ENCODE data around the gene GRM7.
A peak's percentile ranks its signal among the peaks of the same experiment; 100 is the strongest.

GRM7 gene

DNA sequence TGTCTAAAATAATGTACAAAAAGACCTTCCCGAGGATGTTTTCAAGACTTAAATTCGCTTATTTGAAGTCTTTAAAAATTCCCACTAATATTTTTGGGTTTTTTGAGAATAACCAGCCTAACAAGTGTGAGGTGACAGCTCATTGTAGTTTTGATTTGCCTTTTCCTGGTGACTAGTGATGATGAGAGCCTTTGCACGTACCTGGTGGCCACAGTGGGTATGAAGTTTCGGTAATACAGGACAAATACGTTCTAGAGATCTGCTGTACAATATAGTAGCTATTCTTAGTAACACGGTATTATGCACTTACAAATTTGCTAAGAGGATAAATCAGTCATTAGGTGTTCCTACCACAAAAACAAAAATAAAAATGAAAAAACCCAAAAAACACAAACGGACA, 124.9 kb downstream of the GRM7 start:
- no peak for DNase-seq

DNA sequence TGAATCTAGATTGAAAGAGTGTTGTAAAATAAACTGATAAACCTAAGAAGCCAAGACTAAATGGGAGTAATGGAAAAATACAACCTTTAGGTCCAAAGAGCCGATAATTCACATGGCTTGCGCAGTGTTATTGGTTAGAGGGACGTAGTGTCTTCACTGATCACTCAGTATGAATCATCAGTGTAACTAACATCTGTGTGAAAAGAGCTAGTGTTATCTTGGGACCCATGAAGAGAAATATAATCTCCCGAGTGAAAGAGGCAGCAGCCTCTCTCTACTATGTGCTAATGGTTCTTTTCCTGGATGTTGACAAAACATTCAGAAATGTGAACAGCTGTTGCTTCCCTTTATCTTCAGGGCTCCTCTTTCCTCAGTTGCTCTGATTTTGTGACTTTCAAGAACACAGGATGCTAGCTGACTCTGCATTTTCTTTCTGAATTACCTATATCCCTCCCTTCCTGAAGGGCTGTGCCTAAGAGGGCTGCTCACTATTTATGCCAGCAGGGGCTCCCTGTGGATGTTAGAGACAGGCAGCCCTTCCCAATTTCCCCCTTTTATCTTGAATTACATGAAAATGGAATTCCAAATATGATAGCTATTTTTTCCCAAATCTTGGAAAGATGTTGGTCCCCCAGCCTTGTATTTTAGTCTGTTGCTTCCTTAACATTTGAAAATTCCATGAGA, 128.8 kb downstream of the GRM7 start:
- DNase-seq = no peak

DNA sequence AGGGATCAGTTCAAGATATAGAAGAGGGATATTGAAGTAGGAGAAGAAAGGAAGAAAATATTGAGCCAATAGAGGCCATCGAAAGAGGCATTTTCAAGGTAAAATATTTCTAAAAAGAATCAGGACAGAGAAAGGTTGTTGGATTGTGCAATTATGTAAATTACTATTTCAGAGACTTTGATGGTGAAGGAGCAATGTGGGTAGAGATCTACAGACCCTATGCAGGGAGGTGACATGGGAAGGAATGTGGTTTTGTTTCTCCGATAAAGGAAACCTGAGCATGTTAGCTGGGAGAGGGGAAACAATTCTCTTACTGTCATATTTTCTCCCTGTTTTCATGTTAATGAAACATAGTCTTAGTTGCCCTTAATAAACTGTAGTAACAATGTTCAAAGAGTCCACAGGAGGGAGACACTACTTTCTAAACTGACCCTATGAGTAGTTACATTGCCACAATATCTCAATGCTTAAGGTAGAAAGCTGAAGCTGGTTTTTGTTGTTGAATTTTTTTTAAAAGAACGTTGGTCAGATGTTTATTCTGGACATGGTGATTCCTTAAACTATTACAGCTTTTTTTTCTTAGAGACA, 133.3 kb downstream of the GRM7 start:
- DNase-seq = no peak

DNA sequence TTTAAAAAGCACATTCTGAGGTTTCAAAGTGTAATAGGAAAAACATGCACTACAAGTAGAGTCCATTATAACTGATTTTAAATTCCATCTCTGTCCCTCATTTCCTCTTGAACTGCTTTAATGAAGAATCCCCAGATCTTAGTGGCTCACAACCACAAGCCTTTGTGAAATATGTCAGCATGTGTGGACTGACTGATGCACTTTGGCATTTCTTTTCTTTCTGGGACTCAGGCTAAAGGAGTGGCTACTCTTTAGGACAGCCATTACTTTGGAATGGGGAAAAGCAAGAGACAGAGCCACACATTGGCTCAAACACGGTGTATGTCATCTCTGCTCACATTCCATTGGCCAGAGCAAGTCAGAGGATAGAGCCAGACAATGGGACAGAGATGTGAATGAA, 139.6 kb downstream of the GRM7 start:
- no peak for DNase-seq

DNA sequence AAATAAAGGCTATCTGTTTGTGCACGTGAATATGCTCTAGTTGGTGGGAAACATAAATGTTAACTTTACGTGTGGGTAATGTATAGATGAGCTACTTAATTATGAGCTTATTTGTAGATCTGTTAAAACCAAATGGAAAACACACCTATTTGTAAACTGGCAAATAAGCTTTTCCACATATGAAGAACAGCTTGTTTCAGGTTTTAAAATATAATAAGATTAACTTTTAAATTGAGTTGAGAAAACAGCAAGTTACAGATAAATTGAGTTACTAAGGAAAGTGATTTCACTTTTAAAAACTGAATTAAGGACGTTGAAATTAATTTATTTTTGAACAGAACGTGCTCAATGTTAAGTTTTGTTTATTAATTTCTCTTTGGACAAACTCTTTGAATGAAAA, 140.5 kb downstream of the GRM7 start:
- no peak for DNase-seq

DNA sequence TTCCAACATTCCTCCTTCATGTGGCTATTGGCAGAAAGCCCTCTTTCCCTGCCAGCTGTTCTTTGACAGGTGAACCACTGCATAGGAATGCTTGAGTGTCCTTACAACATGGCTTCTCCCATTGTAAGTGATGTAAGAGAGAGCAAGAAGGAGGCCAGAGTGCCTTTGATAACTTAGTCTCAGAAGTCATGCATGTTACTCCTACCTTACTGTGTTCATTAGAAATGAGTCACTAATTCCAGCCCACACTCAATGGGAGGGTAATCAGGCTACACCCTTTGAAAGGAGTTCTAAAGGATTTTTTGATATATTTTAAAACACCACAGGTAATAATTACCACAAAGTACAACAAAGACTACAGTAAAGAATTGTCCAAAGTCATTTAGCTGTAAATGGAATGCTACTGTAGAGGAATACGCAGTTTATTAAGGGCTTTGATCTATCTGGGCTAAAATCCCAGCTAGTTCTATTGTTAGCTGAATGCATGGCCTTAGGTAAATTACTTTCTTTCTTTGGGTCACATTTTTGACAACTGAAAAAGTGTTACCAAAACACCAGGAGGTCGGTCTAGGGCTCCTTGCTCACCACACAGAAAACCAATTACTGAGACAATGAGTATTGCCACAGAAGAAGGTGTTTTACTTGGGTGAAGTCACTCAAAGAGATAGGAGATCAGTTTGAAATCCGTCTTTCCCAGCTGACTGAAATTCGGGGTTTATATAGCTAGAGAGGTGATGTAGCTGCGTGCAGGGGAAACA, 154.9 kb downstream of the GRM7 start:
- no peak for DNase-seq

DNA sequence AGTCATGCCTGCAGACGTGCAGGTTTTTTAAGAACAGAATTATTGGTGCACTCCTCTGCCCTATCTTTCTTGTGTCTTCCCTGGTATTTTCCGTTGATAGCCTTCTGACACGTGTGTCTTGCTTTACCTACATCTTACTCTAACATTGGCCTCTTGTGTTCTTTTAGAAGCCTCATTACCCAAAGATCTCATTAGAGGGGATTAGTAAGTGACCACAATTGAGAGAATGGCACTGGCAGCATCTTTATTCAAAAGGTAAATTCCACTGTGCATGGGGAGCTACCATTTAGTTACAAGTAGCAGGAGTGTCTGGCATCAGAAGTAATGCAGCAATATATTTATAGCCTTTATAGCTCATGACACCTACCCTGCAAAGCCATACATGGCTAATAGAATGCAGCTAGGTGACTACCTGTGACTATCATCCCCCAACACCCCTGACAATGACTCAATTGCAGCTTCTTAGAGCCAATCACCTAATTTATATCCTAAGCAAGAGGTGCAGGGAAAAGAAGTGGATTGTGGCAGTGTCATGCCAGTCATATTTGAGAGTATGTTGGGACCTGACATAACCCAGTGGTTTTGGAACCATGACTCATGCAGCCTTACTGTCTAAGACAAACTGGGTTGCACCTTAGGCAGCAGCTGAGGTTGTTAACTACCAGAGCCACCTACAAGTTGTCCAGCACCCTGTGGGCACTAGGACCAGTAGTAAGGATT, 164.8 kb downstream of the GRM7 start:
- DNase-seq = no peak

DNA sequence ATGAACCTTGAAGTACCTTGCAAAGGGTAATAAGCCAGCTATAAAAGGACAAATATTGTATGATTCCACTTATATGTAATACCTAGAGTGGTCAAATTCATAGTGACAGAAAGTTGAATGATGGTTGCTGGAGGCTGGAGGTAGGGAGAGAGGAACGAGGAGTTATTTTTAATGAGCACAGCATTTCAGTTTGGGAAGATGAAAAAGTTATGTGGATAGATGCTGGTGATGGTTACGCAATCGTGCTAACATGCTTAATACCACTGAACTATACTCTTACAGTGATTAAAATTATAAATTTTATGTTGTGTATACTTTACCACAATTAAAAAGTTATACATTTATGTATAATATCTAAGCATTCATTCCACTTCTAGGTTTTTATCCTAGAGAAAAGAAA, 168.6 kb downstream of the GRM7 start:
- no peak for DNase-seq

DNA sequence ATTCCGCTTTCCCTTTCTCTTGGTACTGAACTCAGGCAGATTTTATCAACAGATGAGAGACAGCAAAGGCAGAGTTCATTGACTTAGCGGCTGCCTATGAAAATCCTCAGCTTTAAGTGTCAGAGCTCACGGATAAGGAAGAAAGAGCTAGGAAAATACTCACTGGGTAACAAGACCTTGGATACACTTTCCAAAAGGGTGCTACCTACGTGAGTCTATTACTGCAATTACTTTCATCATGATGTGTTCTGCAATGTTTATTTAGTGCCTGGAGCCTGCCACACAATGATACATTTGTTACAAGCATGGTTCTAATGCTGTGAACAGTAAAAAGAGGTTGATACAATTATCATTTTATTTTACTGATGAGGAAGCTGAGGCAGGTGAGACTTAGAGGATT, 177.5 kb downstream of the GRM7 start:
- DNase-seq = no peak

DNA sequence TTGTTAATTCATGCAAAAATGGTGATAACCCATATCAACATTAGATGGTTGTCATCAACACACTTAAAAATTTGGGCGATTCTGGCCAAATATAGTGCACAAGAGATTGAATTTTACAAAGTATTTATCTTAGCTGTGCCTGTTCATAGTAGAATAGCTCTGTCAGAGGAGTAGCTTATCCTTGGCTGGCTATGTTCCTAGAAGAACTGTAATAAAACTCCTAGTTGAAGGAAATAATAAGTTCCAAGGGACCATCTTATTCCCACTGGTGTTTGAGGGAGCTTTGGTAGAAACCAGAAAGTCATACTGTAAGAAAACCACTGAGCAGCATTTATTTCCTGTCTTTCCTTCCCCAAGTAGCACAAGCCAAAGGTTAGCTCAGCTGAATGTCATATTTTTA, 201.8 kb downstream of the GRM7 start:
- no peak for DNase-seq

DNA sequence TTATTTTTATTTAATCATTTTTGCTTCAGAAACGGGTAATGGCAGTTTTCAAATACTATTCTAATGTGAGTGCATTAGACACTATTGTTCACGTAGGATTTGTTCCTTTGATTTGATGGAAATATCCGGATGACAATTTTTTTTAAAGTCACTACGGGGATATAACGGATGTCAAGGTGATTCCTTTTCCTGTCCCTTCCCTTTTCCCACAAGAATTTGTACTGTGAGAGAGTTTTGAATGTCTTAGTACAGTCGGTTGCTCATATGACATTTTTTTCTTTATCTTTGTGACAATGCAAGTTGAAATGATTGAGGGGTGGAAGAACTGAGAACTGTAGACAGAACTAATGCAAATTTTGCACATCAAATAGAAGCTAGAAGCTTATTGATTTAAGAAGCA, 209.5 kb downstream of the GRM7 start:
- no peak for DNase-seq

DNA sequence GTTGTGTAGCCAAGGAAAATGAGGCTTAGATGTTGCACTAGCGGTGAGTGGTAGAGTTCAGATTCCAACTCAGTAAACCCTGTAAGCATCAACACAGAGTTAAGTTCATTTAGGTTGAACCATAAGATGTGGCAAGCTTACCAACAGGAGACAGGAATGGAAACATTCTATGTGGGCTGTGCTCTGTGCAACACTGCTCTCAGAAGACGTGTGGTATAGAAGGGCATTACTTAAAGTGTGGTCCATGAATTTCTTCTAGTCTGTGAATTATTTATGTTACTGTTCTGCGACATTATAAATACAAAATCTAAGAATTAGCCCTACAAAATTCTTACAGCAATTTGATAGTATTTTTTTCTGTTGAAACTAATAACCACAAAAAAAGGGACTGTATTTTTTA, 213.3 kb downstream of the GRM7 start:
- no peak for DNase-seq

DNA sequence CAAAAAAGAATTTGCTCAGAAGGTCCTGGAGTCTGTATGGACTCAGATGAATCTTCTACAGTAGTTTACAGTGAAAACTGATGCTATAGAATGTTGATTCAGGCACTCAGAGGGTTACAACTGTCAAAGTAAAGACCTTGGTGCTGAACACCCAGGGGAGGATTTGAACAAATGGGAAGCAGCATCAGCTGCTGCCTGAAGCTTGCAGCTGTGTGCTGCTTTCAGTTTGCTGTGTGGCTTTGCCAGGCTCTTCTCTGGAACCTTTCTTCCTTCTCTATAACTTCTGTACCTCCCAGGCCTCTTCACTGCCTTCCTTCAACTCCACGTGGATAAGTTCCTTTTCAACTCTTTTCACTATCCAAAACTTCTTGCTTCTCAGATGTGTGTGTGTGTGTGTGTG, 214.2 kb downstream of the GRM7 start:
- DNase-seq = no peak

DNA sequence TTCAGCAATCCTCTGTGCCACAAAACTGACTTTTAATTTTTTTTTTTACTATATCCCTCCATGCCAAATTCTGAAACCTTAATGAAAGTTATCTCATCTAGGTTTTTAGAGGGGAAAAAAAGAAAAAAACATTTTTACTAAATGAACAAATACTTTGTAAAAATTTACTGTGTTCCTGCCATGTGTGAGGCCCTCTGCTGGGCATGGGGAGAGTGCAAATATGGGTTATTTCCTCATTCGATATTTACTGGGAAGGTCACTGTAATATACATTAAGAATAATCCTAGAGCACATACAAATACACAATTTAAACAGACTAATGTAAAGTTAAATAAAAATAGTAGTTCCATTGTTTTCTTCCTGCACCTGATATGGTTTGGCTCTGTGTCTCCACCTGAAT, 215.0 kb downstream of the GRM7 start:
- no peak for DNase-seq

DNA sequence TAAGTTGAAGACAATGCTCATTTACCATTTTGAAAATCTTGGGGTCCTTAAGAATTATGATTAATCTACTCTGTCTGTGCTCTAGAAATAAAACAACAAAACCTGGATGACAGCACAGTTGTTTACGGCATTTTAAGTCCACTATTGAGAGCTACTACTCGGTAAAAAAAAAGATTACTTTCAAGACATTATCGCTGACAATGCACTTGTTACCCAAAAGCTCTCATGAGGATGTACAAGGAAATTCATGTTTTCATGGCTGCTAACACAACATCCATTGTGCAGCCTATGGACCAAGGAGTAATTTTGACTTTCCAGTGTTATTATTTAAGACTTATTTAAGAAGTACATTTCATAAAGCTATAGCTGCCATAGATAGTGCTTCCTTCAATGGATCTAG, 221.3 kb downstream of the GRM7 start:
- no peak for DNase-seq

DNA sequence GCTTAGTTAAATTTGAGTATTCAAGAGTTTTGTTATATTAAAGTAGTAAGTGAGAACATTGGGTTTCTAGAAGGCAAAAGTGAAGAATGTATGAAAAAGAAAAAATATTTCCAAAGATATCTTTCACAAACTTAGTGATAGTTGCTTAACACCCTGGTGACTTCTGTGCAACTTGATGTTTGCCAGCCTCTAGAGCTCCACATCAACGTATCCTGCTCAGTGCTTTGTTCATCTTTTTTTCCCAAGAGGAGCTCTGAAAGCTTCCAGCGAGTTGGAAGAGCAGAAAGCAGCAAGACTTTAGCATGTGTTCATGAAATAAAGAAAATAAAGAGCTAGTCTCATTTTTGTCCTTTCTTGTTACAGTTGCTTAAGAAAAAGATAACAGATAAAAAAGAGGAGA, 225.5 kb downstream of the GRM7 start:
- no peak for DNase-seq

DNA sequence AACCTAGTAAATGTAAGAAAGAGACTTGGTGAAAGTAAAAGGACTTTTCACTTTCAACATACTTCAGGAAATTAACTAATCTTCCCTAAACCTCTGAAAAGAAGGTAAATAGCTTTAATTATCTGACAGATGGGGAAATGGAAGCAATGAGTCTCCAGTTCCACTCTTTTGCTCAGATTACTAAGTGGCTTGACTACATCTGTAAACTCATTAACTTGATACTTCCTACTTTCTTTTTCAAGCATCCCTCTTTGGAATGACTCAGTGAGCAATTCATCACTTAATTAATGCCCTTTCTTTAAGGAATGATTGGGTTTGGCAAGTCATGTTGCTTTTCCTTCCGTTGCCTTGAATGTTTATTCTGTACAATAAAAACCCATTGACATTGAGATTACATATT, 234.2 kb downstream of the GRM7 start:
- DNase-seq = no peak

DNA sequence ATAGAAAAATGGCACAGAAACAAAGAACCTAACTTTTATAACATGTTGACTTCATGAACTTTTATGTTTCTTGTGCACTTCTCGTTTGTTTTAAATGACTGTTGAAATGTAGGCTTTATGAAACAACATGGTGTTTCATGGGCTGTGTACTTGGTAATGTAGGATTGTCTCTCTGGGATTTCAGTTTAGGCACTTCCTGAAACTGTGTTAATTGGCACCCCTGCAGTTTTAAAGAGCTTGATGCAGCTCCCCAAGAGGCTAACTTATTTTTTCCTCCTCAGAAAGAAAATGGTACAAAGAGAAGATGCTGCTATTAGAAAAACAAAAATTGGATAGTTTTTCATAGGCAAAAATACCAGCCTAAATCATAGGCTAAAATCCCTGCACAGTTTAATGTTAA, 239.2 kb downstream of the GRM7 start:
- no peak for DNase-seq

DNA sequence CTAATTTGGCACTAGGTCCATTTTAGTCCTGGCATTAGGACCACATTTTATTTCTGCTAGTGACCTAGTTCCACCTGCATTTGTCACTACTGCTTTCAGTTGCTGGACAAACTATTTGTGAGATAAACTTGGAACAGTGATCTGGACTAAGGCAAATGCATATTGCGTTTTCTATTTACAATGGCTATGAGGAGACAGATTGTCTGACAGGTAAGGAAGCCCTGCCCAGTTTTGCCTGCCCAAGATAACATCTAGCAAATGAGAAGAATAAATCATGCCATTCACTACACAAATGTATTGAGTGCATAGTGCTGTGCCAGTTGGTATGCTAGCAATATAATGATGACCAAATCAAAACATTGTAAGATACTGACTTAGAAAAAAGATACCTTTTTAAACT, 245.7 kb downstream of the GRM7 start:
- no peak for DNase-seq

DNA sequence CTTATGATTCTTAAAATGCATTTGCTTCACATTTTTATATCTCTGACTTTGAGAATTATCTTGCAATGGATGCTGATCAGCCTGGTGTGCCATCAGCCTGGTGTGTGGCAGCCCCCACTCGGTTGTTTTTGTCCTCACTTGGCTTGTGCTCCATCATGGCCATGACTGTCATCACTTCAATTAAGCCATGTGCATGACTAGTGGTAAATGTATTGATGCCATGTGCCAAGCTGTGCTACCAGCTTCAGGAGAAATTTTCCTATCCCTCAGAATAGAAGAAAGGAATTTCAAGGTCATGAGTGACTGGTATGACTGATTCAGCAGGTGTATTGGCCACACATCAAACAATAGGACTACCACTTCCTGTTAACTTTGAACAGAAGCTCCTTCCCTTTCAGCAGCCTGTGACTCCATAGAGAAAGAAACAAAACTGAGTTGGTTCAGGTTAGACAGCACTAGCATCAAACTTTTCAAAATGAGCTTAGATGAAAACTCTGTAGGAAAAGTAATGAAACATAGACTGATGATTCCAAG, 251.7 kb downstream of the GRM7 start:
- no peak for DNase-seq

DNA sequence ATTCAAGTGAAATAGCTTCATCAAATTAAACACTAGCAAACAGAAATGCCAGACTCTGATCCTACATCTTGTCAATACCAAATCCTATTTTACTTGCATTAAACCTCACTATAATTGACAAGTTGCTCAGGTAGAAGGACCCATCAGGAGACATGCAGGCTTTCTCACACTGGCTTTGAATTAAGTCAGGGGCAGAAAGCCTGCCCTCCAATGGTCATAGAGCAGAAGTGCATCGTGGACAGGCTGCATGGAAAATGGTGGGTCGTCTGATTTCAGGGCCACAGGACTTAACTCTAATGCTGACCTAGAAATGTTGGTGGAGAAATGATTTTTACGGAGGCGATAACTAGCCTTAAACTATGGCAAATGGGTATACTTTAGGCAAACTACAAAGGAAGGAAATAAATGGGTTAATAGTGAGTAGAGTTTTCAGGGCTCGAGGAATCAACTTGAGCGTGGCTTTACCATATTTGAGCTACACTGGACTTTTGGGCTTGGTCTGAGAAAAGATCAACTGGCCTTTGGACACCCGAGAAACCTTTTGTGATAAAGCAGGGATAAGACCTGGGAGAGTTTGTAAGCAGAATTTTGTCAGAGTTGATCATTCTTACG, 283.9 kb downstream of the GRM7 start:
- peak; percentile 6 for DNase-seq

DNA sequence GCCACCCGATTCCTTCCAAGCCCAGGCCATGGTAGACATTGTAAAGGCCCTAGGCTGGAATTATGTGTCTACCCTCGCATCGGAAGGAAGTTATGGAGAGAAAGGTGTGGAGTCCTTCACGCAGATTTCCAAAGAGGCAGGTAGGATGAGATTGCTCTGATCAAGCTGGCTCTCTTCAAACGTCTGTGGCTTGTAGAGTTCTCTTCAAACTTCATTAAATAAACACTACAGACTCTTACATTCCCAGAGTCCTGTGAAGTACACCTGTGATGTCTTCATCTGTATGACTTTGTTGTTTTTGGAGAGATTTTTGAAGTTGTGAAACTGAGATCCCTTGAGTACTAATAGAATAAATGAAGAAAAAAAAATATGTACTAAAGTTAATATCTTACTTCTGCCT, 285.6 kb downstream of the GRM7 start:
- no peak for DNase-seq

DNA sequence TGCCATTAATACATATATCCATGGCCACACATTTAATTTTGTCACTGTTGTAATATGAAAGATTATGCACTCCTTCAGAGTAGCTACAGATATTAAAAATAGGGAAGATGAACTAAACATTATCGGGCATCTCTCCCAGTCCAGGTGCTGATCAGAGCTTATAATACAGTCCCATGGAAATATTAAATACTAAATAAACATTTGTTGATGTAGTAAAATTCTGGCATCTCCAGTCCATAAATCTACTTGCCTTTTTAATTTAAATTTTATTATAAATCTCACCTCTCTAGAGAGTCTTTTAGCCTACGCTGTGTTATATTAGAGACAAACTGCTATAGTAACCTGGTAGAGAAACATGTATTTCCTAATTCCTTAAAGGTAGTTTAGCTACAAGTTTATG, 297.6 kb downstream of the GRM7 start:
- DNase-seq = no peak

Measured in NCI-H2029 (cell line).